K562 (cell line): Measurements from ENCODE around the gene NUP205. TPM values are rescaled to one million over a fixed set of nuclear protein-coding genes. Genes with fewer than 3 reads are reported as not detected.

Experiments
- ATAC-seq: fragments of 200-7000 bp; cut with Tn5 transposase; 3 replicates; pipeline ENCODE4 v1.9.1; 2020; ENCODE audit warnings: moderate library complexity
- BruUV-seq: library from RNA; stranded (reverse); fragments of 400-500 nt; replicated peaks from 2 replicates; lab custom pipeline; 2021; lab: Mats Ljungman, UMichigan
- CTCF ChIA-PET: fragments of 300-600 bp; formaldehyde crosslinking; extraction: SDS; loops from one replicate; lab custom pipeline; 2021; ENCODE audit warnings: low intra/inter-chr PET ratio; lab: Yijun Ruan, JAX
- POLR2A ChIA-PET: fragments of 300-600, 350-650 bp; sonication (Branson Sonifier 250); formaldehyde crosslinking; extraction: SDS; loops from one replicate; lab custom pipeline; 2021; ENCODE audit warnings: antibody characterized with exemption, inconsistent platforms; lab: Yijun Ruan, JAX
- DNase-seq, 4 experiments: peaks; one replicate each; pipeline versions ENCODE4 v3.0.0 to v3.0.0-alpha.2; 2011 to 2018; ENCODE audit warnings: low spot score in 3 of 4, mixed read lengths in 3 of 4; ENCODE audit errors: extremely low read depth in 1 of 4
- FAIRE-seq: peaks from 2 replicates; lab custom pipeline; 2011; peaks lifted over from hg19 to GRCh38; lab: Jason Lieb, UNC
- H2AFZ ChIP-seq: 2 replicates; pipeline ENCODE4 v1.6.0; 2011; ENCODE audit warnings: low read depth, low read length, control low read depth, inconsistent platforms
- H3K27ac ChIP-seq: fragments of 200-600 bp; 3 replicates; pipeline ENCODE4 v1.8.0; 2011; ENCODE audit warnings: low read depth, mild to moderate bottlenecking, control low read depth, inconsistent platforms, low read length, moderate library complexity, mixed read lengths; ENCODE audit errors: extremely low read depth
- H3K27me3 ChIP-seq, 2 experiments: fragments of 300-600 bp in 1 of 2; 2 replicates in 1 of 2; 3 replicates in 1 of 2; pipeline versions ENCODE4 v1.6.0 to v1.8.0; 2011; ENCODE audit warnings: inconsistent platforms in 2 of 2, low read length in 2 of 2, mild to moderate bottlenecking in 1 of 2, mixed read lengths in 1 of 2, moderate library complexity in 1 of 2; ENCODE audit not compliant: control insufficient read depth in 2 of 2, insufficient read depth in 2 of 2
- H3K36me3 ChIP-seq: fragments of 300-600 bp; 3 replicates; pipeline ENCODE4 v1.8.0; 2011; ENCODE audit warnings: mild to moderate bottlenecking, low read length, inconsistent platforms; ENCODE audit not compliant: control insufficient read depth, insufficient read depth
- H3K4me1 ChIP-seq, 2 experiments: fragments of 200-600 bp in 1 of 2; replicated peaks in 1 of 2; 2 replicates in 1 of 2; 3 replicates in 1 of 2; pipeline versions ENCODE4 v1.5.1 to v1.8.0; 2011; ENCODE audit warnings: inconsistent platforms in 2 of 2, low read length in 2 of 2, mild to moderate bottlenecking in 1 of 2, mixed read lengths in 1 of 2, moderate library complexity in 1 of 2; ENCODE audit not compliant: control insufficient read depth in 2 of 2, insufficient read depth in 2 of 2
- H3K4me2 ChIP-seq: 2 replicates; pipeline ENCODE4 v1.6.1; 2011; ENCODE audit warnings: low read length, control low read depth, inconsistent platforms, mixed read lengths; ENCODE audit not compliant: insufficient read depth
- H3K4me3 ChIP-seq: fragments of 200-600 bp; sonication (generic), shearing (Covaris generic); 2 replicates; pipeline ENCODE4 v1.5.1; 2016; ENCODE audit warnings: control low read depth, inconsistent platforms
- H3K79me2 ChIP-seq: fragments of 200-600 bp; 3 replicates; pipeline ENCODE4 v1.8.0; 2011; ENCODE audit warnings: low read length, inconsistent platforms; ENCODE audit not compliant: control insufficient read depth, insufficient read depth
- H3K9ac ChIP-seq, 2 experiments: 2 replicates each; pipeline versions ENCODE4 v1.6.0 to v1.6.1; 2011; ENCODE audit warnings: low read depth in 2 of 2, low read length in 2 of 2, control low read depth in 1 of 2, inconsistent platforms in 1 of 2, mild to moderate bottlenecking in 1 of 2, mixed read lengths in 1 of 2; ENCODE audit not compliant: insufficient read depth in 1 of 2
- H3K9me1 ChIP-seq: one replicate; pipeline ENCODE4 v1.6.0; 2011; ENCODE audit warnings: inconsistent platforms, mild to moderate bottlenecking, low read length, moderate library complexity; ENCODE audit not compliant: control insufficient read depth, insufficient read depth
- H3K9me3 ChIP-seq: replicated peaks from 2 replicates; pipeline ENCODE4 v1.5.1; 2011; ENCODE audit warnings: low read depth, low read length, inconsistent platforms; ENCODE audit not compliant: control insufficient read depth, insufficient read depth
- H4K20me1 ChIP-seq: replicated peaks from 2 replicates; pipeline ENCODE4 v1.6.1; 2011; ENCODE audit warnings: low read length, inconsistent platforms, mixed read lengths; ENCODE audit not compliant: control insufficient read depth, insufficient read depth
- EGR1 ChIP-seq: fragments of 450-650 bp; conservative IDR thresholded peaks from 2 replicates; pipeline ENCODE4 v1.6.1; 2017; ENCODE audit warnings: mild to moderate bottlenecking
- ERF ChIP-seq: fragments of 450-650 bp; formaldehyde crosslinking; IDR thresholded peaks from 2 replicates; pipeline ENCODE4 v1.4.0; 2020; ENCODE audit warnings: mild to moderate bottlenecking, mixed read lengths
- HEY1 ChIP-seq: fragments of 250-450 bp; sonication (Bioruptor Pico); IDR thresholded peaks from 2 replicates; pipeline ENCODE4 v1.5.0; 2020; ENCODE audit warnings: mild to moderate bottlenecking, moderate library complexity, borderline replicate concordance
- KLF1 ChIP-seq: fragments of 450-650 bp; IDR thresholded peaks from 2 replicates; pipeline ENCODE4 v1.6.1; 2016; ENCODE audit warnings: missing genetic modification characterization, missing compliant biosample characterization
- NFXL1 ChIP-seq: fragments of 450-650 bp; formaldehyde crosslinking; IDR thresholded peaks from 2 replicates; pipeline ENCODE4 v1.4.0; 2021; ENCODE audit warnings: mild to moderate bottlenecking
- PML ChIP-seq: IDR thresholded peaks from 2 replicates; pipeline ENCODE4 v1.6.1; 2012; ENCODE audit warnings: low read length, inconsistent platforms
- POLR2H ChIP-seq: IDR thresholded peaks from 2 replicates; pipeline ENCODE4 v1.6.1; 2016; ENCODE audit warnings: missing genetic modification characterization, low read depth, mild to moderate bottlenecking, control low read depth, missing compliant biosample characterization, moderate library complexity
- PURB ChIP-seq: sonication (generic); formaldehyde crosslinking; IDR thresholded peaks from 2 replicates; pipeline ENCODE4 v1.9.0; 2021; ENCODE audit warnings: low read depth, mild to moderate bottlenecking, missing genetic modification reagents
- WHSC1 ChIP-seq: IDR thresholded peaks from one replicate; pipeline ENCODE4 v1.6.1; 2012; ENCODE audit warnings: low read length, control low read depth, inconsistent platforms
- XRCC4 ChIP-seq: IDR thresholded peaks from one replicate; pipeline ENCODE4 v1.6.1; 2011; ENCODE audit not compliant: insufficient read depth, insufficient read length; ENCODE audit errors: extremely low read depth
- ZNF253 ChIP-seq: fragments of 250-450 bp; sonication (Bioruptor Pico); conservative IDR thresholded peaks from 2 replicates; pipeline ENCODE4 v1.6.1; 2021; ENCODE audit warnings: mild to moderate bottlenecking
- ZNF766 ChIP-seq: fragments of 200-800 bp; sonication (Bioruptor generic); conservative IDR thresholded peaks from 2 replicates; pipeline ENCODE4 v1.6.1; 2016; ENCODE audit warnings: missing genetic modification characterization, missing compliant biosample characterization
- ZSCAN32 ChIP-seq: fragments of 450-650 bp; formaldehyde crosslinking; IDR thresholded peaks from 2 replicates; pipeline ENCODE4 v1.4.0; 2020; ENCODE audit warnings: mild to moderate bottlenecking, moderate library complexity
- WGBS: fragments of 100-300 bp; shearing (Covaris generic); methylation state at CpG from one replicate; pipeline ENCODE4 v1.1.6; 2016; ENCODE audit warnings: low coverage, mixed read lengths; ENCODE audit not compliant: insufficient coverage; ENCODE audit errors: missing lambda C conversion rate; 5-methylcytosine and 5-hydroxymethylcytosine counted together
- in situ Hi-C: fragments of 300-500 bp; cut with MboI; formaldehyde crosslinking; loops from 4 replicates; pipeline ENCODE4 v1.15.0; 2018; ENCODE audit warnings: inconsistent platforms, mixed read lengths
- intact Hi-C: fragments of 100-400 bp; cut with micrococcal nuclease; formaldehyde crosslinking; loops from 2 replicates; pipeline ENCODE4 v1.14.2; 2022
- polyA plus RNA-seq, 8 experiments: library from polyadenylated mRNA; depleted of rRNA in 4 of 8; stranded (reverse) in 5 of 8; unstranded in 3 of 8; fragments of >200 nt; fragmentation: Nextera tagmentation in 2 of 8; fragmentation: Illumina TruSeq in 1 of 8; extraction: Ambion mirVana in 2 of 8; extraction: Trizol in 1 of 8; gene quantifications; 2 replicates each; pipeline versions ENCODE4 v1.2.1 to v1.2.3, GENCODE V29; 2011 to 2014; ENCODE audit warnings: inconsistent platforms in 1 of 8, missing spikeins in 1 of 8
- total RNA-seq, 7 experiments: library from RNA; depleted of rRNA in 6 of 7; stranded (reverse); fragments of >200 nt in 6 of 7; fragmentation: Illumina TruSeq in 2 of 7; extraction: Trizol in 2 of 7; gene quantifications; 2 replicates each; pipeline versions ENCODE4 v1.2.1 to v1.2.3, GENCODE V29; 2011 to 2021; ENCODE audit warnings: low replicate concordance in 1 of 7
- TF ChIP-seq, protein P1 (sequence below): sonication (generic); formaldehyde crosslinking; IDR thresholded peaks from 2 replicates; pipeline ENCODE4 v1.8.0; 2022; ENCODE audit warnings: mild to moderate bottlenecking, low read depth, missing genetic modification reagents
- TF ChIP-seq, protein P2 (sequence below): fragments of 250-450 bp; sonication (Bioruptor Pico); IDR thresholded peaks from 2 replicates; pipeline ENCODE4 v1.9.0; 2021; ENCODE audit warnings: mild to moderate bottlenecking, inconsistent platforms
- TF ChIP-seq, protein P3 (sequence below), 3 experiments: fragments of 200-800 bp in 1 of 3; fragments of 250-450 bp in 1 of 3; fragments of 450-650 bp in 1 of 3; sonication (Bioruptor Pico) in 1 of 3; sonication (Bioruptor generic) in 1 of 3; formaldehyde crosslinking in 1 of 3; IDR thresholded peaks; 2 replicates each; pipeline versions ENCODE4 v1.6.1 to v1.8.0; 2016 to 2022; ENCODE audit warnings: mild to moderate bottlenecking in 2 of 3, missing genetic modification characterization in 2 of 3, missing compliant biosample characterization in 1 of 3, moderate library complexity in 1 of 3

NUP205 gene
- total and polyA plus RNA-seq, 9 of the 15 experiments (the other 6 are each of a cell fraction or from before 2014, with no cell fraction given), result 101 to 282 (median 193) TPM

DNA sequence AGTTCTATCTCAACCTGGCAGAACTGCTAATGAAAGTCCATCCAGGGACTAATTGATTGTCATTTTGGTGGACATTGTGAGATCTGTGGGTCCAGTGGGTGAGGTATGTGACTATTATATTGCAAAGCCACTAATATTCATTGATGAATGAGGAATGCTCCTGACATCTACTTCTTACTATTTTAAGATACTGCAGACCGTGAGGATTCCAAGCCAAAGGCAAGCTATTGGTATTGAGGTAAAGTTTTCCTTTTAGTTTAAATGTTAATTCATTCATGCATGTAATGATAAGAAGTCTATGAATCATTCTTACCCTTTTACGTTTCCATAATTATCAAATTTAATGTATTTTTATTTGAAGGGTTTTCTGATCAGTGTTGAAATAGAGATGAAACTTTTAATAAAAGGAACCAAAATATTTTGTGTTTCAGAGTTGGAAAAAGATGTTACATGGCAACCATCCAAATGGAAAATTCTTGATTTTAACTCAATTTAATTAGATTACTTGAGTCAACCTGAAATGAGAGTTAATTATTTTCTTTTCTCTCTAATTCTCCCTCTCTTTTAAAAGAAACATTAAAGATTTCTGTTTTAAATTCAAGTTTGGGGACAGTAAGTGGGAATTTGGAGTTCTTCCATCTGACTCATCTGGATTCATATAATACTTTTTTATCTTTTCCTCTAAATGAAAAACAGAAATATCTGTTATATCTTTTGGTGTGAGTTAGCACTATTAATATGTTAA is 39.6 kb downstream of the NUP205 start:
- Histone ChIP-seq H4K20me1 (no peaks in the 10 kb centered on the region), H3K4me2 (no peak overlapping the region), H2AFZ (no peak overlapping the region), H3K27ac (no peak overlapping the region), H3K36me3 (peaks cover 95% of the 10 kb centered on the region), H3K79me2 (no peaks in the 10 kb centered on the region), H3K4me3 (no peak overlapping the region), H3K9ac (no peak overlapping the region), H3K9me3 (no peaks in the 10 kb centered on the region), H3K27me3 (no peaks in the 10 kb centered on the region), H3K9me1 (no peaks in the 10 kb centered on the region), H3K4me1 (no peaks in the 10 kb centered on the region)
- intact Hi-C loops (no loop called here), in situ Hi-C loops (no loop called here)
- 84% methylated on average over 2 of the region's 2 CpGs for WGBS
- ChIA-PET CTCF (no interaction called here), POLR2A (interaction anchor here (1.5 kb wide), 1 partner anchor 28 kb away, joined by 3 read pairs; no protein-coding TSS in a partner anchor)
- no peak for DNase-seq
- no TSS peak for BruUV-seq
- no peak for FAIRE-seq
- no peak for ATAC-seq
- TF ChIP-seq ZNF766 (CRISPR knock-in tag) (no peak), WHSC1 (no peak), XRCC4 (no peak), ERF (CRISPR knock-in tag) (no peak), ZSCAN32 (CRISPR knock-in tag) (no peak), PURB (CRISPR knock-in tag) (no peak), PML (no peak), POLR2H (no peak), ZNF253 (CRISPR knock-in tag) (no peak), NFXL1 (no peak), KLF1 (no peak), EGR1 (no peak), HEY1 (no peak)
- TF ChIP-seq, protein P1, sequence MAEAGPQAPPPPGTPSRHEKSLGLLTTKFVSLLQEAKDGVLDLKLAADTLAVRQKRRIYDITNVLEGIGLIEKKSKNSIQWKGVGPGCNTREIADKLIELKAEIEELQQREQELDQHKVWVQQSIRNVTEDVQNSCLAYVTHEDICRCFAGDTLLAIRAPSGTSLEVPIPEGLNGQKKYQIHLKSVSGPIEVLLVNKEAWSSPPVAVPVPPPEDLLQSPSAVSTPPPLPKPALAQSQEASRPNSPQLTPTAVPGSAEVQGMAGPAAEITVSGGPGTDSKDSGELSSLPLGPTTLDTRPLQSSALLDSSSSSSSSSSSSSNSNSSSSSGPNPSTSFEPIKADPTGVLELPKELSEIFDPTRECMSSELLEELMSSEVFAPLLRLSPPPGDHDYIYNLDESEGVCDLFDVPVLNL (CRISPR knock-in tag), result no peak
- TF ChIP-seq, protein P2, sequence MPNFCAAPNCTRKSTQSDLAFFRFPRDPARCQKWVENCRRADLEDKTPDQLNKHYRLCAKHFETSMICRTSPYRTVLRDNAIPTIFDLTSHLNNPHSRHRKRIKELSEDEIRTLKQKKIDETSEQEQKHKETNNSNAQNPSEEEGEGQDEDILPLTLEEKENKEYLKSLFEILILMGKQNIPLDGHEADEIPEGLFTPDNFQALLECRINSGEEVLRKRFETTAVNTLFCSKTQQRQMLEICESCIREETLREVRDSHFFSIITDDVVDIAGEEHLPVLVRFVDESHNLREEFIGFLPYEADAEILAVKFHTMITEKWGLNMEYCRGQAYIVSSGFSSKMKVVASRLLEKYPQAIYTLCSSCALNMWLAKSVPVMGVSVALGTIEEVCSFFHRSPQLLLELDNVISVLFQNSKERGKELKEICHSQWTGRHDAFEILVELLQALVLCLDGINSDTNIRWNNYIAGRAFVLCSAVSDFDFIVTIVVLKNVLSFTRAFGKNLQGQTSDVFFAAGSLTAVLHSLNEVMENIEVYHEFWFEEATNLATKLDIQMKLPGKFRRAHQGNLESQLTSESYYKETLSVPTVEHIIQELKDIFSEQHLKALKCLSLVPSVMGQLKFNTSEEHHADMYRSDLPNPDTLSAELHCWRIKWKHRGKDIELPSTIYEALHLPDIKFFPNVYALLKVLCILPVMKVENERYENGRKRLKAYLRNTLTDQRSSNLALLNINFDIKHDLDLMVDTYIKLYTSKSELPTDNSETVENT (CRISPR knock-in tag), result no peak
- TF ChIP-seq, protein P3, sequence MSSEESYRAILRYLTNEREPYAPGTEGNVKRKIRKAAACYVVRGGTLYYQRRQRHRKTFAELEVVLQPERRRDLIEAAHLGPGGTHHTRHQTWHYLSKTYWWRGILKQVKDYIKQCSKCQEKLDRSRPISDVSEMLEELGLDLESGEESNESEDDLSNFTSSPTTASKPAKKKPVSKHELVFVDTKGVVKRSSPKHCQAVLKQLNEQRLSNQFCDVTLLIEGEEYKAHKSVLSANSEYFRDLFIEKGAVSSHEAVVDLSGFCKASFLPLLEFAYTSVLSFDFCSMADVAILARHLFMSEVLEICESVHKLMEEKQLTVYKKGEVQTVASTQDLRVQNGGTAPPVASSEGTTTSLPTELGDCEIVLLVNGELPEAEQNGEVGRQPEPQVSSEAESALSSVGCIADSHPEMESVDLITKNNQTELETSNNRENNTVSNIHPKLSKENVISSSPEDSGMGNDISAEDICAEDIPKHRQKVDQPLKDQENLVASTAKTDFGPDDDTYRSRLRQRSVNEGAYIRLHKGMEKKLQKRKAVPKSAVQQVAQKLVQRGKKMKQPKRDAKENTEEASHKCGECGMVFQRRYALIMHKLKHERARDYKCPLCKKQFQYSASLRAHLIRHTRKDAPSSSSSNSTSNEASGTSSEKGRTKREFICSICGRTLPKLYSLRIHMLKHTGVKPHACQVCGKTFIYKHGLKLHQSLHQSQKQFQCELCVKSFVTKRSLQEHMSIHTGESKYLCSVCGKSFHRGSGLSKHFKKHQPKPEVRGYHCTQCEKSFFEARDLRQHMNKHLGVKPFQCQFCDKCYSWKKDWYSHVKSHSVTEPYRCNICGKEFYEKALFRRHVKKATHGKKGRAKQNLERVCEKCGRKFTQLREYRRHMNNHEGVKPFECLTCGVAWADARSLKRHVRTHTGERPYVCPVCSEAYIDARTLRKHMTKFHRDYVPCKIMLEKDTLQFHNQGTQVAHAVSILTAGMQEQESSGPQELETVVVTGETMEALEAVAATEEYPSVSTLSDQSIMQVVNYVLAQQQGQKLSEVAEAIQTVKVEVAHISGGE (CRISPR knock-in tag; IDR thresholded peaks at IDR 0.05), result no peak
